ENCODE measurements around the gene ARHGAP19.
A peak's percentile ranks its signal among the peaks of the same experiment; 100 is the strongest.

Gene ARHGAP19

GRCh38 chr10:97318772-97319651 lies 26.6 kb upstream of the ARHGAP19 start, which contains the start of gene FRAT1:
Gene FRAT1, plus strand, starts transcription at chr10:97319271. Its CDS starts 183 bp downstream, at chr10:97319454.
- Histone ChIP-seq H4K20me1 (ENCODE audit: low read depth, low read length) (no peaks in the 10 kb centered on the region), H3K36me3 (ENCODE audit: low read length) (no peaks in the 10 kb centered on the region), H3K9me3 (ENCODE audit: insufficient read depth, low read length) (no peaks in the 10 kb centered on the region), H3K4me2 (ENCODE audit: low read depth, low read length, poor library complexity, severe bottlenecking) (peak within 1 kb of the TSS; percentile 79), H2AFZ (ENCODE audit: low read depth, low read length, severe bottlenecking) (peak within 1 kb of the TSS; percentile 75), H3K27me3 (ENCODE audit: low read length) (no peaks in the 10 kb centered on the region), H3K27ac (ENCODE audit: low read depth, low read length) (peak within 1 kb of the TSS; percentile 50; the same call in 1 of the 2 replicates), H3F3A (ENCODE audit: insufficient read depth) (0 out of 2 replicates have a peak, but pooled peaks cover 2% of the 10 kb centered on the region), H3K4me3 (ENCODE audit: insufficient read depth, low read length, poor library complexity, severe bottlenecking) (peak within 1 kb of the TSS; percentile 76), H3K79me2 (ENCODE audit: insufficient read depth, low read length) (no peaks in the 10 kb centered on the region), H3K9ac (ENCODE audit: low read length) (peak within 1 kb of the TSS; percentile 68), H3K9me2 (replicated peaks; ENCODE audit: insufficient read depth, low read length) (no peaks in the 10 kb centered on the region)
- no peak for TF ChIP-seq EZH2phosphoT487 (conservative IDR thresholded peaks at IDR 0.05; ENCODE audit: low read length)
- no peak for TF ChIP-seq CTCF (IDR thresholded peaks at IDR 0.05; ENCODE audit: insufficient read depth, low read length, poor library complexity, severe bottlenecking)

- H3K27ac ChIP-seq (ENCODE audit: low read depth, low read length) = no peak overlapping the region
- H3K79me2 ChIP-seq (ENCODE audit: insufficient read depth, low read length) = no peaks in the 10 kb centered on the region
- H3K9me3 ChIP-seq (ENCODE audit: insufficient read depth, low read length) = no peaks in the 10 kb centered on the region
- H3F3A ChIP-seq (ENCODE audit: insufficient read depth) = no peaks in the 10 kb centered on the region
- H2AFZ ChIP-seq (ENCODE audit: low read depth, low read length, severe bottlenecking) = no peak overlapping the region
- H3K36me3 ChIP-seq (ENCODE audit: low read length) = no peaks in the 10 kb centered on the region
- no peak overlapping the region for H3K4me3 ChIP-seq (ENCODE audit: insufficient read depth, low read length, poor library complexity, severe bottlenecking)
- H4K20me1 ChIP-seq (ENCODE audit: low read depth, low read length) = no peaks in the 10 kb centered on the region
- H3K9ac ChIP-seq (ENCODE audit: low read length) = no peak overlapping the region
- H3K27me3 ChIP-seq (ENCODE audit: low read length) = no peaks in the 10 kb centered on the region
- H3K9me2 ChIP-seq (replicated peaks; ENCODE audit: insufficient read depth, low read length) = no peaks in the 10 kb centered on the region
- H3K4me2 ChIP-seq (ENCODE audit: low read depth, low read length, poor library complexity, severe bottlenecking) = no peak overlapping the region
- TF ChIP-seq EZH2phosphoT487 (conservative IDR thresholded peaks at IDR 0.05; ENCODE audit: low read length) (no peak), CTCF (IDR thresholded peaks at IDR 0.05; ENCODE audit: insufficient read depth, low read length, poor library complexity, severe bottlenecking) (no peak)
These were observed 22.2 kb upstream of the ARHGAP19 start for GRCh38 chr10:97314671-97315070.

- Histone ChIP-seq H3K27me3 (ENCODE audit: low read length) (no peaks in the 10 kb centered on the region), H4K20me1 (ENCODE audit: low read depth, low read length) (no peaks in the 10 kb centered on the region), H3K4me3 (ENCODE audit: insufficient read depth, low read length, poor library complexity, severe bottlenecking) (no peak overlapping the region), H3F3A (ENCODE audit: insufficient read depth) (no peaks in the 10 kb centered on the region), H3K9me2 (replicated peaks; ENCODE audit: insufficient read depth, low read length) (no peaks in the 10 kb centered on the region), H2AFZ (ENCODE audit: low read depth, low read length, severe bottlenecking) (no peak overlapping the region), H3K79me2 (ENCODE audit: insufficient read depth, low read length) (no peaks in the 10 kb centered on the region), H3K9me3 (ENCODE audit: insufficient read depth, low read length) (no peaks in the 10 kb centered on the region), H3K9ac (ENCODE audit: low read length) (no peak overlapping the region), H3K4me2 (ENCODE audit: low read depth, low read length, poor library complexity, severe bottlenecking) (no peak overlapping the region), H3K36me3 (ENCODE audit: low read length) (no peaks in the 10 kb centered on the region), H3K27ac (ENCODE audit: low read depth, low read length) (no peak overlapping the region)
- TF ChIP-seq EZH2phosphoT487 (conservative IDR thresholded peaks at IDR 0.05; ENCODE audit: low read length) (no peak), CTCF (IDR thresholded peaks at IDR 0.05; ENCODE audit: insufficient read depth, low read length, poor library complexity, severe bottlenecking) (no peak)
These were observed 20.5 kb upstream of the ARHGAP19 start for GRCh38 chr10:97312897-97313296.
